GM10266 (cell line): ENCODE data around the gene UXS1.

ENCODE experiments used
- DNase-seq: peaks from one replicate; pipeline ENCODE4 v3.0.0; 2012; ENCODE audit errors: extremely low spot score
- TF ChIP-seq, protein P1 (sequence below): IDR thresholded peaks from 2 replicates; pipeline ENCODE4 v1.5.1; 2012; ENCODE audit warnings: mild to moderate bottlenecking, low read depth; ENCODE audit not compliant: control insufficient read depth, insufficient read depth; ENCODE audit errors: missing control alignments

Gene UXS1

GRCh38 chr2:106115250-106115649 is 78.9 kb downstream of the UXS1 start:
- TF ChIP-seq, protein P1, sequence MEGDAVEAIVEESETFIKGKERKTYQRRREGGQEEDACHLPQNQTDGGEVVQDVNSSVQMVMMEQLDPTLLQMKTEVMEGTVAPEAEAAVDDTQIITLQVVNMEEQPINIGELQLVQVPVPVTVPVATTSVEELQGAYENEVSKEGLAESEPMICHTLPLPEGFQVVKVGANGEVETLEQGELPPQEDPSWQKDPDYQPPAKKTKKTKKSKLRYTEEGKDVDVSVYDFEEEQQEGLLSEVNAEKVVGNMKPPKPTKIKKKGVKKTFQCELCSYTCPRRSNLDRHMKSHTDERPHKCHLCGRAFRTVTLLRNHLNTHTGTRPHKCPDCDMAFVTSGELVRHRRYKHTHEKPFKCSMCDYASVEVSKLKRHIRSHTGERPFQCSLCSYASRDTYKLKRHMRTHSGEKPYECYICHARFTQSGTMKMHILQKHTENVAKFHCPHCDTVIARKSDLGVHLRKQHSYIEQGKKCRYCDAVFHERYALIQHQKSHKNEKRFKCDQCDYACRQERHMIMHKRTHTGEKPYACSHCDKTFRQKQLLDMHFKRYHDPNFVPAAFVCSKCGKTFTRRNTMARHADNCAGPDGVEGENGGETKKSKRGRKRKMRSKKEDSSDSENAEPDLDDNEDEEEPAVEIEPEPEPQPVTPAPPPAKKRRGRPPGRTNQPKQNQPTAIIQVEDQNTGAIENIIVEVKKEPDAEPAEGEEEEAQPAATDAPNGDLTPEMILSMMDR: no peak
- DNase-seq: no peak

DNA sequence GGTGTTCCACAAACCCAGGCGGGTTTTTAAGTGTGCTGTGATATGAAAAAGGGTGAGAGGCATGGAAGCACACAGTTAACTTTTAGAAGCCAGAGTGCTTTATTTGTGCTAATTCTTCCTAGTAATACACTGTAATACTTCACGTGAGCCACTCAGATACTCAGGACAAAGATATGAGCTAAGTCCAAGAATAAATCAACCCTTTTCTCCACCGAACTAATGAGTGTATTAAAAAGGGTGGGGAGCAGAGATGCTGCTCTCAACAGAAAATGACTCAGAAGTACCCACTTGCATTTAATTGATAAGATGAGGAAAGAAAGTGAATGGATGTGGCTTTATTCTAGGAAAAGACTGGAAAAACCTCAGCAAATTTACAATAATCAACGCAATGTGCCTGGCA is 79.9 kb downstream of the UXS1 start:
- TF ChIP-seq, protein P1: no peak
- no peak for DNase-seq

GRCh38 chr2:106113361-106113966 is 80.6 kb downstream of the UXS1 start:
- TF ChIP-seq, protein P1: no peak

DNA sequence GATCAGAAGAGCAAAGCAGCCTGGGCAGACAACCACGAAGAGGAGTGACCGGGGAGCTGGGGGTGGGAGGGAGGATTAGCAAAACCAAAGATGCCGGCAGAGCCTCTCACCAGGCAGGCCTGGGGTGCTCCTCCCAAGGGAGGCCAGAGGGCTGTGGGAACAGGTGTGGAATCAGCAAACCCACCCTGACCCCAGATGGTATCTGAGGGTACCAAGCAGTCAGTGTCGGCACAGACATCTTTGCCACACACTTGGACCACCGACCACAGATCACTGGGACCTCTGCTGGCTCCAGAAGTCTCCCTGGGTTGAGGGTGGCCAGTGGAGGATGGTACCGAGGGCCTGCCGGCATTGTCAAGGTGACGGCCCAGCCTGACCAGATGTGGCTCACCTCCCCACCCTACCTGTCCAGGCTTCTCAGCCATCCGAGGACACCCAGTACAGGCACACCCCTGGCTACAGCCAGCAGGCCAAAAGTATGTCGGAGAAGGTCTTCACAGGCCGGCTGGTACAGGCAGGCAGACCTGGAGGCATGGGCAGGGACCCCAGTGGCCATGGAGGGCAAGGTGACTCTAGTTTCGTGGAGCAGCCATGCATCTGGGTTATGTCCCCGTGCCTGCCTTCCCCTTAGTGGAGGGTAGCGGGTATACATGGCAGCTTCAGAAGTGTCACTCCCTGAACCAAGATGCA is 82.1 kb downstream of the UXS1 start:
- TF ChIP-seq, protein P1: no peak
- no peak for DNase-seq

More at GRCh38 chr2:106113361-106113966, 80.6 kb downstream of the UXS1 start:
- no peak for DNase-seq

- TF ChIP-seq, protein P1: no peak
- DNase-seq: no peak
Observed at GRCh38 chr2:106109675-106110424, 84.3 kb downstream of the UXS1 start.

DNA sequence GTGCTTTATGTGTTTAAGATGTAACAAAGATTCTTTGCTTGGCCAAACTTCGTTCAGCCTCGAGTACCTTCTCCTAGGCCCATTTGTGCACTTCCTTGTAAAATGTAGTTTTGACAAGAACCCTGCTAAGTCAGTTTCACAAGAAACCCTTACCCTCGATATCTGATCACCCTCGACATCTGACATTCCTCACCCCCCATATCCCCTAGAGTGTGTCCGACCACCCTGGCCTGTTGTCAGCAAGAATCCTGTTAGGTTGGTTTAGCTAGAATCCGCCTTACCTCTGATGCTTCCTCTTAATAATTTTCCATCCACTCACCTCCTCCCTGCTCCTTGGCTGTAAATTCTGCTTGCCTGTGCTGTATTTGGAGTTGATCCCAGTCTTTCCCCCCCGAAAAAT is 85.3 kb downstream of the UXS1 start:
- TF ChIP-seq, protein P1: no peak
- DNase-seq: no peak
